Keratinocyte (primary cell): ENCODE measurements around the gene SDF4. TPM values are rescaled to one million over a fixed set of nuclear protein-coding genes. Genes with fewer than 3 reads are reported as not detected.

ENCODE experiments used
- DNase-seq: peaks from one replicate; pipeline ENCODE4 v3.0.0-alpha.2; 2011; ENCODE audit warnings: low read depth, missing footprints, low spot score
- FAIRE-seq: peaks from 2 replicates; lab custom pipeline; 2011; peaks lifted over from hg19 to GRCh38; lab: Jason Lieb, UNC
- H2AFZ ChIP-seq: 2 replicates; pipeline ENCODE4 v1.6.0; 2012; ENCODE audit warnings: low read length, control low read depth, inconsistent platforms; ENCODE audit not compliant: control insufficient read depth
- H3K27ac ChIP-seq: 2 replicates; pipeline ENCODE4 v1.5.1; 2011; ENCODE audit warnings: low read length; ENCODE audit not compliant: control insufficient read depth, insufficient read depth
- H3K27me3 ChIP-seq: 3 replicates; pipeline ENCODE4 v1.6.0; 2011; ENCODE audit warnings: low read length; ENCODE audit not compliant: control insufficient read depth, insufficient read depth; ENCODE audit errors: extremely low read depth
- H3K36me3 ChIP-seq, 2 experiments: 2 replicates in 1 of 2; 3 replicates in 1 of 2; pipeline ENCODE4 v1.5.1; 2011; ENCODE audit warnings: low read length in 2 of 2, mild to moderate bottlenecking in 1 of 2; ENCODE audit not compliant: control insufficient read depth in 2 of 2, insufficient read depth in 2 of 2; ENCODE audit errors: extremely low read depth in 1 of 2
- H3K4me1 ChIP-seq: 3 replicates; pipeline ENCODE4 v1.5.1; 2011; ENCODE audit warnings: low read length; ENCODE audit not compliant: control insufficient read depth, insufficient read depth; ENCODE audit errors: extremely low read depth
- H3K4me2 ChIP-seq: 3 replicates; pipeline ENCODE4 v1.6.0; 2011; ENCODE audit warnings: low read depth, low read length; ENCODE audit not compliant: control insufficient read depth, insufficient read depth; ENCODE audit errors: extremely low read depth
- H3K4me3 ChIP-seq, 3 experiments: fragments of 200-600 bp in 1 of 3; sonication (generic) in 1 of 3; 2 replicates in 2 of 3; 3 replicates in 1 of 3; pipeline ENCODE4 v1.5.1; 2011 to 2016; ENCODE audit warnings: low read length in 3 of 3, mild to moderate bottlenecking in 3 of 3, control low read depth in 2 of 3, inconsistent platforms in 1 of 3, low read depth in 1 of 3, mixed read lengths in 1 of 3, mixed run types in 1 of 3, moderate library complexity in 1 of 3; ENCODE audit not compliant: control insufficient read depth in 2 of 3, insufficient read depth in 2 of 3; ENCODE audit errors: extremely low read depth in 1 of 3
- H3K79me2 ChIP-seq: 2 replicates; pipeline ENCODE4 v1.6.0; 2012; ENCODE audit warnings: low read length; ENCODE audit not compliant: control insufficient read depth, insufficient read depth
- H3K9ac ChIP-seq: 3 replicates; pipeline ENCODE4 v1.6.0; 2011; ENCODE audit warnings: low read length; ENCODE audit not compliant: control insufficient read depth, insufficient read depth; ENCODE audit errors: extremely low read depth
- H3K9me1 ChIP-seq: 3 replicates; pipeline ENCODE4 v1.6.0; 2011; ENCODE audit warnings: low read length; ENCODE audit not compliant: control insufficient read depth, insufficient read depth; ENCODE audit errors: extremely low read depth
- H3K9me3 ChIP-seq: 2 replicates; pipeline ENCODE4 v1.5.1; 2012; ENCODE audit warnings: low read depth, low read length; ENCODE audit not compliant: control insufficient read depth
- H4K20me1 ChIP-seq: 3 replicates; pipeline ENCODE4 v1.6.0; 2011; ENCODE audit warnings: low read length; ENCODE audit not compliant: control insufficient read depth, insufficient read depth; ENCODE audit errors: extremely low read depth
- CTCF ChIP-seq, 3 experiments: IDR thresholded peaks in 1 of 3; conservative IDR thresholded peaks in 1 of 3; optimal IDR thresholded peaks in 1 of 3; 2 replicates in 2 of 3; 3 replicates in 1 of 3; pipeline versions ENCODE3 to v1.5.1; 2011; ENCODE audit warnings: low read length in 3 of 3, mild to moderate bottlenecking in 3 of 3, moderate library complexity in 2 of 3, control low read depth in 1 of 3, inconsistent platforms in 1 of 3; ENCODE audit not compliant: insufficient read depth in 2 of 3; ENCODE audit errors: extremely low read depth in 1 of 3
- EZH2 ChIP-seq: IDR thresholded peaks from one replicate; pipeline ENCODE4 v1.6.1; 2012; ENCODE audit warnings: inconsistent platforms, mild to moderate bottlenecking, low read length, moderate library complexity
- dilution Hi-C: fragments of 300-500 bp; cut with MboI; formaldehyde crosslinking; loops from one replicate; pipeline ENCODE4 v1.7.0; 2020; ENCODE audit warnings: low sequenced_read_pairs; ENCODE audit not compliant: extremely low pct_ligation_motif_present
- polyA plus RNA-seq, 5 experiments: library from polyadenylated mRNA; depleted of rRNA in 3 of 5; stranded (reverse) in 3 of 5; stranded (forward) in 1 of 5; unstranded in 1 of 5; fragments of >200 nt; gene quantifications; 1 replicate in 1 of 5; 2 replicates in 3 of 5; 3 replicates in 1 of 5; pipeline versions ENCODE4 v1.2.1 to v1.2.3, GENCODE V29; 2011 to 2012; ENCODE audit warnings: missing spikeins in 2 of 5, low read depth in 1 of 5, low replicate concordance in 1 of 5

The SDF4 gene
- polyA plus RNA-seq, 1 donor (not counting 4 experiments of a cell fraction or from before 2014, with no cell fraction given) = 66.3 TPM

DNA sequence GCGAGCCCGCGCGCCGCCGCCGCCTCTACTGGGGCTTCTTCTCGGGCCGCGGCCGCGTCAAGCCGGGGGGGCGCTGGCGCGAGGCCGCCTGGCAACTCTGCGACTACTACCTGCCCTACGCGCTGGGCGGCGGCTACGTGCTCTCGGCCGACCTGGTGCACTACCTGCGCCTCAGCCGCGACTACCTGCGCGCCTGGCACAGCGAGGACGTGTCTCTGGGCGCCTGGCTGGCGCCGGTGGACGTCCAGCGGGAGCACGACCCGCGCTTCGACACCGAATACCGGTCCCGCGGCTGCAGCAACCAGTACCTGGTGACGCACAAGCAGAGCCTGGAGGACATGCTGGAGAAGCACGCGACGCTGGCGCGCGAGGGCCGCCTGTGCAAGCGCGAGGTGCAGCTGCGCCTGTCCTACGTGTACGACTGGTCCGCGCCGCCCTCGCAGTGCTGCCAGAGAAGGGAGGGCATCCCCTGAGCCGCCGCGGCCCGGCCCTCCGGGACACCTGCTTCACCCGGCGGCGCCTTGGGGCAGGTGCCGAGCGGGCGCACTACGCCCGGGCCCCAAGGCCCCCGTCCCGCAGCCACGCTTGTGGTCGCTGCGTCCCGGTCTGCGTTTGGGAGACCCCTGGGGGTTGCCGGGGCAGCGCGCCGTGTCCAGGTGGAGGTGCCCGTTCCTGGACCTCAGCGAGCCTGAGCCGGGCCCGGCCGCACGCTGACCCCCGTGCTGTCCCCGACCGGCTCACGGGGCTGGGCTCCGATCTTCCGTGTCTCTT lies 1.2 kb upstream of the SDF4 start:
- H3K4me3 ChIP-seq = no peak overlapping the region

GRCh38 chr1:1232208-1232795 lies 501 bp upstream of the SDF4 start, which contains the start of gene B3GALT6:
TSS of gene B3GALT6 (plus strand) at chr1:1232237. CDS start at chr1:1232279, 42 bp downstream.
- H3K9ac ChIP-seq = peak within 1 kb of the TSS; percentile 96
- peaks cover 4% of the 10 kb centered on the region for H3K9me3 ChIP-seq
- peak within 1 kb of the TSS; percentile 82 to 93 (median 91) for H3K4me3 ChIP-seq
- FAIRE-seq (no peak), DNase-seq (no peak)
- dilution Hi-C loops = no loop called here
- TF ChIP-seq CTCF (optimal IDR thresholded peaks at IDR 0.05 in 1 of 3, IDR thresholded peaks at IDR 0.05 in 1 of 3, conservative IDR thresholded peaks at IDR 0.05 in 1 of 3; ENCODE audit: extremely low read depth in 1 of 3, insufficient read depth in 2 of 3, low read length in 3 of 3) (no peak), EZH2 (no peak)
- H3K9me1 ChIP-seq = no peaks in the 10 kb centered on the region
- H3K27ac ChIP-seq = peak within 1 kb of the TSS; percentile 79
- peak within 1 kb of the TSS; percentile 68 for H2AFZ ChIP-seq
- H3K4me2 ChIP-seq = peak within 1 kb of the TSS; percentile 92
- no peaks in the 10 kb centered on the region for H4K20me1 ChIP-seq
- peaks cover 59% of the 10 kb centered on the region for H3K79me2 ChIP-seq
- peaks cover 10 to 23% of the 10 kb centered on the region in 2 experiments for H3K36me3 ChIP-seq
- peaks cover 8% of the 10 kb centered on the region for H3K4me1 ChIP-seq
- H3K27me3 ChIP-seq = no peaks in the 10 kb centered on the region

More for the DNA sequence above, 1.2 kb upstream of the SDF4 start:
- Histone ChIP-seq H3K9me1 (no peaks in the 10 kb centered on the region), H3K27ac (peak overlapping the region; percentile 14), H3K9ac (no peak overlapping the region), H3K79me2 (peaks cover 52% of the 10 kb centered on the region), H3K36me3 (peaks cover 7 to 22% of the 10 kb centered on the region in 2 experiments), H3K4me2 (peak overlapping the region; percentile 45), H4K20me1 (no peaks in the 10 kb centered on the region), H3K27me3 (no peaks in the 10 kb centered on the region), H2AFZ (no peak overlapping the region), H3K9me3 (peaks cover 4% of the 10 kb centered on the region), H3K4me1 (peaks cover 11% of the 10 kb centered on the region)
- DNase-seq = no peak
- TF ChIP-seq EZH2 = no peak
- TF ChIP-seq CTCF (optimal IDR thresholded peaks at IDR 0.05 in 1 of 3, IDR thresholded peaks at IDR 0.05 in 1 of 3, conservative IDR thresholded peaks at IDR 0.05 in 1 of 3; ENCODE audit: extremely low read depth in 1 of 3, insufficient read depth in 2 of 3, low read length in 3 of 3) = no peak
- FAIRE-seq = no peak
- dilution Hi-C loops = no loop called here
